ENCODE measurements around the gene GOSR1.
"Not testable (repeated sequence)": the region's sequence is repeated elsewhere in the genome, so short reads cannot be mapped to it uniquely, and the experiment has no call there.

Gene GOSR1

GRCh38 chr17:30559656-30560055 is 82.4 kb downstream of the GOSR1 start:
- FAIRE-seq: no peak
- DNase-seq (ENCODE audit: insufficient read length, low spot score): no peak

DNA sequence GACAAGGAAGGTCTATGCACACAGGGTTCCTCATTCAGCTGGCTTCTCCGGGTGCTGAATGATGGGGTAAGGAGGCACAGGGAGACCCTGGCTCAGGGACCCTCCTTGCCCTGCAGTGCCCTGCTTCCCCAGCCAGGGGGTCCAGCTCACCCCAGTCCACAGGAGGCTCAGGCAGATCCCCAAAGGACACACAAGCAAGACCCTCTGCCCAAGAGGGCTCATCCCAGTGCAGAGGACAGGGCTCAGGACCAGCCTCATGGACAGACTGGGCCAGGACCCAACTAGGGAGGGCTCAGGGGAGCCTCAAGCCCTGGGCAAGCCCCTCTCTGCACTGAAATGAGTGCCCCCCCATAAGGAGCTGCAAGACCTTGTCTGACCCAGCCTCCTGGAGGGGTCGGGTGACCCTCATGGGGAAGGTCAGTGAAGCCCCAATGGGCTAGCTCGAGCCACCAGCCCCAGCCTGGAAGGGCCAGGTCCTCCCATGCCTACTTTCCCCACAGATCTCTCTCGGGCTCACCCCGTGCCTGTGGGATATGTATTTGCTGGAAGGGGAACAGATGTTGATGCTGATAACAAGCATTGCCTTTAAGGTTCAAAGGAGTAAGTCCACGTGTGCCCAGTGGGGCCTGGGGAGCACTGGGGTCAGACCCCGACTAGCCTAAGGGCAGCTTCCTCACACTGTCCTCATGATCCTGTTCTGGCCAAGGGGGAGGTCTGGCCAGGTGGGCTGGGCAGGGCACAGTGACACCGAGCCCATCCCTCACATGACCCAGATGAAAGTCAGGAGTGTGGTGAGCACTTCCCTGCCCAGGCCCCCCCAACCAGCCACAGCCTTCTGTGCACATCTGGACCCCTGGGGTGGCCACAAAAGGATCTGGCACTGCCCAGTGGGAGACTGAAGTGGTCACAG is 83.2 kb downstream of the GOSR1 start:
- DNase-seq (ENCODE audit: insufficient read length, low spot score); FAIRE-seq: not testable (repeated sequence)

DNA sequence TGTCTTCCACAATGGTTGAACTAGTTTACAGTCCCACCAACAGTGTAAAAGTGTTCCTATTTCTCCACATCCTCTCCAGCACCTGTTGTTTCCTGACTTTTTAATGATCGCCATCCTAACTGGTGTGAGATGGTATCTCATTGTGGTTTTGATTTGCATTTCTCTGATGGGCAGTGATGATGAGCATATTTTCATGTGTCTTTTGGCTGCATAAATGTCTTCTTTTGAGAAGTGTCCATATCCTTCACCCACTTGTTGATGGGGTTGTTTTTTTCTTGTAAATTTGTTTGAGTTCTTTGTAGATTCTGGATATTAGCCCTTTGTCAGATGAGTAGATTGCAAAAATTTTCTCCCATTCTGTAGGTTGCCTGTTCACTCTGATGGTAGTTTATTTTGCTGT is 84.6 kb downstream of the GOSR1 start:
- DNase-seq (ENCODE audit: insufficient read length, low spot score); FAIRE-seq: not testable (repeated sequence)

DNA sequence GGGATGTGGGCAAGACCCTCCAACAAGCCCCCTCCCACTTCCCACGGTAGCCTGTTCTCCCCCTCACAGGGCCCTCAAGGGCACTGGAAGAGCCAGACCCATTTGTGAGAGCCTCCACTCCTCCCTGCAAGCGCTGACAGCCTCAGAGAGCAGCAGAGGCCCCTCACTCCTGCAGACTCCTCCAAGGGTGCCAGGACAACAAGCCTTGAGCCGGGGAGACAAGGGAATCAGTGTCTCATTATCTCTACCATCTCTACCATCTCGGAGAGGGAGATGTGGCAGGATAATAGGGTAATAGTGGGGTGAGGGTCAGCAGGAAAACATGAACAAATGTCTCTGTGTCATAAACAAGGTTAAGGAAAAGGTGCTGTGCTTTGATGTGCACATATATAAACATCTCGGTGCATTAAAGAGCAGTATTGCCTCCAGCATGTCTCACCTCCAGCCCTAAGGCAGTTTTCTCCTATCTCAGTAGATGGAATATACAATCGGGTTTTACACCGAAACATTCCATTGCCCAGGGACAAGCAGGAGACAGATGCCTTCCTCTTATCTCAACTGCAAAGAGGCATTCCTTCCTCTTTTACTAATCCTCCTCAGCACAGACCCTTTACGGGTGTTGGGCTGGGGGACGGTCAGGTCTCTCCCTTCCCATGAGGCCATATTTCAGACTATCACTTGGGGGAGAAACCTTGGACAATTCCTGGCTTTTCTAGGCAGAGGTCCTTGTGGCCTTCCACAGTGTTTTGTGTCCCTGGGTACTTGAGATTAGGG is 86.1 kb downstream of the GOSR1 start:
- DNase-seq (ENCODE audit: insufficient read length, low spot score); FAIRE-seq: not testable (repeated sequence)

GRCh38 chr17:30563905-30564390 is 86.7 kb downstream of the GOSR1 start:
- DNase-seq (ENCODE audit: insufficient read length, low spot score); FAIRE-seq: not testable (repeated sequence)

- FAIRE-seq: peak; percentile 49
- not testable (repeated sequence) for DNase-seq (ENCODE audit: insufficient read length, low spot score)
Observed at GRCh38 chr17:30564422-30565072, 87.3 kb downstream of the GOSR1 start.

DNA sequence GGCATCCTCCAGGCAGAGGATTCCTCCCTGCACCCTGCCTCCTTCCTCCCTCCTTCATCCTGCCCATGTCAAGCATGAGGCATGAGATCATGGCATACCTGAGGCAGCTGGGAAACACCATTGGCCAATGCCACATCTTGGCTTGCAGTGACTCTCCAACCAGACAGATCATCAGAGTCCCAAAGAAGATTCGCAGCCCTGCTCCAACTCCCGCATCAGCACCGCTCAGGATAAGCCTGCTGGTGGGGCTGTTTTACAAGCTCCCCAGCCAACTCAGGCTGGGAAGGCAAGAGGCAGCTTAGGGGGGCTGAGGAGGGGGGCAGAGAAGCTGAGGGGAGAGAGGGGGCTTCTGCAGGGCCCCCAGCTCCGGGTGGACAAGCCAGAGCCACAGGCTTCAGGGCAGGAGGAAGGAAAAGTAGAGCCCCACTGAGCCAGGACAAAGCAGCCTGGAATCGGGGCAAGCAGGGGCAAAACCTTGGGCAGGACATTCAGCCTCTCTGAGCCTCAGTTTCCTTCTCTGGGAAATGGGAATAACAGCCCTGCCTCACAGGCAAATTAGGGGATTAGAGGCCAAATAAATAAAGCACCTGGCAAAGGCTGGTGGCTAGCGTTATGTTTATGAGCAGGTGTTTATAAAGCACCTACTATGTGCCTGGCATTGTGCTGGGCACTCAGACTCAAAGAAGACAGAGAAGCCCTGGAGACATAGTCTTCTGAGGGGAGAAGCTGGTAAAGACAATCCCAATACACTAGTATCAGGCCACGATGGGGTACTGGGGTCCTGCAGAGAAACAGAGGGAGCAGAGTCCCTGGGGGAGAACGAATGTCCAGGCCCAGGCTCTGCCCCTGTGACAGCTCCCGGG is 88.1 kb downstream of the GOSR1 start:
- DNase-seq (ENCODE audit: insufficient read length, low spot score): no peak
- FAIRE-seq: peak; percentile 76

GRCh38 chr17:30566104-30566503 is 88.9 kb downstream of the GOSR1 start:
- not testable (repeated sequence) for FAIRE-seq; DNase-seq (ENCODE audit: insufficient read length, low spot score)

DNA sequence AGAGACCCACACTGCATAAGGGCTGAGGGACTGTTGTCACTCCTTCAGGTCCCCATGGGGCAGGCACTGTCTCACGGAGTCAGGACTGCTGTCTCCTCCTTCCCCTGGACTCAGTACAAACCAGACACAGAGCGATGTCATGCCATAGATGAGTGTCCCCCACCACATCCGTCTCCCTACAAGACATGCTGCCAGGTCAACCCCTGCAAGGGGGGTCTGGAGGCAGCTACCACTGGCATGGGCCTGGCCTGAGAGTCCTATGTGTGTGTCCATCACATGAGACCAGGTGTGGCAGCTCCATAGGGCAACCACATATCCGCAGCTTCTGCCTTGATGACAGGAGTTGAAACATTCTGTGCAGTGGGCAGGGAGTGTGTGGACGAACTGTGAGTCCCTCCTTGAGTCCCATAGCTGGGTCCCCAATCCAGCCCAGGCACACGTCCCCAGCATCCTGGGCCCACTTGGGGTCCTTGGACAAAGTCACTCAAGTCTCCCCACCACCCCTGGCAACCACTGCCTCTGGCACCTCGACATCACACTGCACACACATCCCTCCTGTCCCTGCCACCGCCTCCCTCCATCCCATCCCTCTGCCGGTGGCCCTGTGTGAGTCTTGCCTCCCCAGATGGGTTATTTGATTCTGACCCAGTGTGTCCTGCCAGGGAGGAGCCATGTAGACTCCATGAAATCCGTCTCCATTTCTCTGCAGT is 89.5 kb downstream of the GOSR1 start:
- not testable (repeated sequence) for DNase-seq (ENCODE audit: insufficient read length, low spot score)
- peak; percentile 16 for FAIRE-seq

DNA sequence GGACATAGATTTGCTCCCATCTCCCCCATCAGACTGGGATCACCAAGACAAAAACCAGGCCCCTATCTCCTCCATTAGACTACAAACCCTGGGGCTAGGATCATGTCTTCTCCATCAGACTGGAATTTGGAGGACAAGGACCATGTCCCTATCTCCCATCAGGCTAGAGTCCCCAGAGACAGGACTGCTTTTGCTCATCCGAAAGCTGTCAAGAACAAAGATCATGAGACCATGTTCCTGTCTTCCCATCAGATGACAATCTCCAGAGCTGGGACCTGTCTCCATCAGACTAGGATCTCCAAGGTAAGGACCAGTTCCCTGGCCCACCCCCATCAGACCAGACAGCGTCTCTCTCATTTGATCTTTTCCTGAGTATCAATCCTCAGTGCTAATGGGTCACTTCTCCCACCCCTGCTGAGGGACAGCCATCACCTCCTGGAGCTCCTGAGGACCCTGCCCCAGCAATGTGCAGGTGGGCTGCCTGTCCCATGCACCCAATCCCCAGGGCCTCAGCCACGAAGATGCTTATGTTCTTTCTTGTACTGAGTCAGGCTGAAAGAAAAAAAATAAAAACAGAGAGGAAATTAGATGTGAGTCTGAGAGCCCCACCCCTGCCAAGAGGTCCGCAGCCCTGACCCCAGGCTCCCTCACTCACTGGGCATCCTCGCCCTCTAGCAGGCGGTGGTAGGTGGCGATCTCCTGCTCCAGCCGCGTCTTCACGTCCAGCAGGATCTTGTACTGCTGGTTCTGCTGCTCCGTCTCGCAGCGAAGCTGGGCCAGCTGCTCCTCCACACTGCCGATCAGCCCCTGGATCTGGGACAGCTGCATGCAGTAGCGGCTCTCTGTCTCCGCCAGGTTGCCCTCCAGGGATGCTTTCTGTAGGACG is 90.3 kb downstream of the GOSR1 start:
- DNase-seq (ENCODE audit: insufficient read length, low spot score) (no peak), FAIRE-seq (no peak)

GRCh38 chr17:30568117-30568430 is 90.9 kb downstream of the GOSR1 start:
- DNase-seq (ENCODE audit: insufficient read length, low spot score) (no peak), FAIRE-seq (no peak)

- FAIRE-seq; DNase-seq (ENCODE audit: insufficient read length, low spot score): not testable (repeated sequence)
Observed at GRCh38 chr17:30569531-30570175, 92.4 kb downstream of the GOSR1 start.

DNA sequence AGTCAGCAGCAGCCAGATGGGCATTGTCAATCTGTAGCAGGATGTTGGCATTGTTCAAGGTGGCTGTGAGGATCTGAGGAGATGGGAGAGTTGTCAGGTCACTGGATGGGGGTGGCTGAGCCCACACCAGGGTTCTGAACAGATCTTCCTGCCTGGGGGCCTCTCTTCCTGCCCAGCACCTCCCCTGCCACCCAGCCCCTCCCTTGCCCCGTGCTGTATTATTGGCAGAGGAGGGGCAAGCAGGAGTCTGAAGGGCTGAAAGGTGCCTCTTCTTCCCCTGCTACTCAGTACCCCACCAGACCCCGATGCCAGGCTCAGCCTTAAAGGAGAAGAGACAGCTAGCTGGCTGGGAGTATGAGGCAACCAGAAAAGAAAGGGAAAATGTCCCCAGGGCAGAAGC is 93.0 kb downstream of the GOSR1 start:
- DNase-seq (ENCODE audit: insufficient read length, low spot score) (no peak), FAIRE-seq (no peak)

DNA sequence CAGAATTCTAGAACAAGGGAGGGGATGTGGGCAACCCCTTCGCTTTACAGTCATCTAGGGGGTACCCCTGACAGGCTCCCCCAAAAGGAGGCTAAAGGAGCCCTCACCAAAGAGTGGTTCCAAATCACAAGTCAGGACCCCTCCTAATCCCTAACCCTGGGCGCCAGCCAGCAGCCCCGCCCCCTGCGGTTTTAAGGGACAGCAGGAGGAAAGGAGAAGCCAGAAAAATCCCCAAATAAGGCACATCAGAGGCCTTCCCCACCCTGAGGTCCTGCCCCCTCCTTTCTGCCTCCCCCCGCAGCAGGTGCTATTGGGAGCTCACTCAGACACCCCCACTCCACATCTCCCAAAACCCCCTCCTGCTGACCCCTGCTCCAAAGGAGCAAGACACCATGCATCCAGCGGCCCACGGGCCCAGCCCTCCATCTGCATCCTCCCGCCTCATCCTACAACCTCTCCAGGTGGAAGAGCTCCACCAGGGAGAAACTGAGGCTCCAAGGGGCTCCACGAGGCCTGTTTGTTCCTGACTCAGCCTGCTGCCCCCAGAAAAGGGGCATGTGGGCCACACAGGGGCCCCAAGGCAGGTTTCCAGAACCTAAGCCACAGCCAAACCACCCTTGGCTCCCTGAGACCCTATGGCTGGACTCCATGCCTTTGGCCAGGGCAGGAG is 93.5 kb downstream of the GOSR1 start:
- FAIRE-seq (no peak), DNase-seq (ENCODE audit: insufficient read length, low spot score) (no peak)

GRCh38 chr17:30571404-30571803 is 94.2 kb downstream of the GOSR1 start:
- not testable (repeated sequence) for FAIRE-seq; DNase-seq (ENCODE audit: insufficient read length, low spot score)

DNA sequence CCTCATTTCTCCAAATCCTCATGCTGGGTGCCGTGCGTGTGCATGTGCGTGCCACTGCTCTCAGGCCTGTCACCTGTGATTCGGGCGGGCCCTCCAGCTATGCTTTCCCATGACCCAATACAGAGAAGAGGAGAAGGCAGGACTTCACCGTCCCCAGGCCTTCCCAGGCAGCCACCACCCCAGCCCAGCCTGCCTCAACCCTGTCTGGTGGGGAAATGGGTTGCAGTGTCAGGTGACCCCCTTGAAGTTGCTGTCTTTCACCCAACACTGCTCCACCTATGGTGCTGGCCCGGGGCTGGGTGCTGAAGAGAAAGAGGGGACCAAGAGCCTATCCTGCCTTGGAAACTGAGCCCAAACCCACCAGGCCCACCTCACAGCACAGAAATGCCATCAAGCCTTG is 94.7 kb downstream of the GOSR1 start:
- FAIRE-seq: no peak
- DNase-seq (ENCODE audit: insufficient read length, low spot score): no peak
